ENCODE results near the gene SETBP1. TPM values are rescaled to one million over a fixed set of nuclear protein-coding genes. Genes with fewer than 3 reads are reported as not detected.

Gene SETBP1
- total and polyA plus RNA-seq, 2 of the 4 experiments (the other 2 are of a cell fraction): 0.19 to 0.36 TPM

GRCh38 chr18:45039376-45039775 is 358.7 kb downstream of the SETBP1 start:
- WGBS, 2 experiments (ENCODE audit: extremely low coverage in 2 of 2, insufficient read length in 1 of 2): no CpG with 5 or more reads among the region's 5 CpGs
- H3K27ac ChIP-seq (ENCODE audit: insufficient read depth, low read length): no peak overlapping the region
- H4K91ac ChIP-seq (ENCODE audit: insufficient read depth, low read depth, low read length): no peak overlapping the region
- H4K8ac ChIP-seq (ENCODE audit: low read depth in 2 of 2, low read length in 2 of 2): no peak overlapping the region
- H3K27me3 ChIP-seq (ENCODE audit: control insufficient read depth, insufficient read depth, low read length): peaks cover 5% of the 10 kb centered on the region
- H2BK15ac ChIP-seq (ENCODE audit: low read depth, low read length): no peak overlapping the region
- H3K4me1 ChIP-seq (ENCODE audit: control insufficient read depth, insufficient read depth, low read length): no peaks in the 10 kb centered on the region
- dilution Hi-C loops (cut with HindIII; ENCODE audit: low sequenced_read_pairs, unreplicated experiment): no loop called here
- no peak overlapping the region for H2BK20ac ChIP-seq (ENCODE audit: low read depth, low read length)
- CTCF ChIA-PET: interaction anchor here (0.6 kb wide), 1 partner anchor 55 kb away, joined by 7 read pairs; no protein-coding TSS in a partner anchor
- TF ChIP-seq CEBPB (IDR thresholded peaks at IDR 0.05; ENCODE audit: low read depth, low read length): no peak
- TF ChIP-seq USF2 (IDR thresholded peaks at IDR 0.05; ENCODE audit: low read depth, low read length): no peak
- TF ChIP-seq RCOR1 (IDR thresholded peaks at IDR 0.05; ENCODE audit: insufficient replicate concordance, low read length): no peak
- no peak for TF ChIP-seq CHD1 (IDR thresholded peaks at IDR 0.05; ENCODE audit: low read depth, low read length)
- no peak for TF ChIP-seq SMC3 (IDR thresholded peaks at IDR 0.05; ENCODE audit: low read depth, low read length)
- no peak for TF ChIP-seq CTCF (conservative IDR thresholded peaks at IDR 0.05; ENCODE audit: low read depth, low read length)
- no peak for TF ChIP-seq RAD21 (IDR thresholded peaks at IDR 0.05; ENCODE audit: low read length)
- no peak for TF ChIP-seq NFE2L2 (IDR thresholded peaks at IDR 0.05; ENCODE audit: low read depth, low read length)
- TF ChIP-seq MAFK (IDR thresholded peaks at IDR 0.05; ENCODE audit: low read depth, low read length): no peak
- TF ChIP-seq RFX5 (IDR thresholded peaks at IDR 0.05; ENCODE audit: low read depth, low read length): no peak
- TF ChIP-seq FOS (IDR thresholded peaks at IDR 0.05; ENCODE audit: low read depth, low read length): no peak
- no peak for TF ChIP-seq BHLHE40 (IDR thresholded peaks at IDR 0.05; ENCODE audit: low read depth, low read length)
- no peak for TF ChIP-seq MXI1 (IDR thresholded peaks at IDR 0.05; ENCODE audit: borderline replicate concordance, low read depth, low read length)
- no peak for TF ChIP-seq POLR2A (IDR thresholded peaks at IDR 0.05; ENCODE audit: low read depth, low read length)
- no peak for TF ChIP-seq MAZ (IDR thresholded peaks at IDR 0.05; ENCODE audit: borderline replicate concordance, low read depth, low read length)
- TF ChIP-seq ELK1 (IDR thresholded peaks at IDR 0.05; ENCODE audit: borderline replicate concordance, low read depth, low read length): no peak
- no peak overlapping the region for H4K5ac ChIP-seq (ENCODE audit: low read depth, low read length)
- H2BK5ac ChIP-seq (ENCODE audit: low read depth, low read length, poor library complexity, severe bottlenecking): no peak overlapping the region
- no peak overlapping the region for H3K4me2 ChIP-seq (ENCODE audit: low read depth, low read length)
- no peak overlapping the region for H2AFZ ChIP-seq (replicated peaks; ENCODE audit: low read length, poor library complexity)
- no peak overlapping the region for H3K14ac ChIP-seq (replicated peaks; ENCODE audit: low read depth, low read length)
- no peak overlapping the region for H2AK5ac ChIP-seq (ENCODE audit: low read depth, low read length)
- BruUV-seq (replicated peaks): no TSS peak
- H2BK120ac ChIP-seq (ENCODE audit: low read depth, low read length): no peak overlapping the region
- DNase-seq (no peak), ATAC-seq (ENCODE audit: low read depth) (no peak)
- no peak overlapping the region for H3K4me3 ChIP-seq (ENCODE audit: insufficient read depth, low read depth, low read length)
- H3K9me3 ChIP-seq (ENCODE audit: control insufficient read depth, insufficient read depth, low read length): no peaks in the 10 kb centered on the region
- H3K4ac ChIP-seq (ENCODE audit: low read depth, low read length): no peak overlapping the region
- intact Hi-C loops (cut with micrococcal nuclease): no loop called here
- no peaks in the 10 kb centered on the region for H3K9me1 ChIP-seq (ENCODE audit: insufficient read depth, low read length)
- H3K23ac ChIP-seq (ENCODE audit: low read depth, low read length): no peak overlapping the region
- no peaks in the 10 kb centered on the region for H4K20me1 ChIP-seq (ENCODE audit: insufficient read depth, low read length)
- H3K18ac ChIP-seq (ENCODE audit: low read depth, low read length): no peak overlapping the region
- H2AK9ac ChIP-seq (replicated peaks; ENCODE audit: low read depth, low read length, poor library complexity): no peak overlapping the region
- no peaks in the 10 kb centered on the region for H3K79me1 ChIP-seq (ENCODE audit: low read depth in 1 of 2, low read length in 2 of 2)
- H3K9ac ChIP-seq (ENCODE audit: low read depth, low read length): no peak overlapping the region
- POLR2A ChIA-PET (ENCODE audit: unreplicated experiment): no interaction called here
- in situ Hi-C loops (cut with MboI; ENCODE audit: low sequenced_read_pairs): no loop called here
- no peak overlapping the region for H3K56ac ChIP-seq (ENCODE audit: extremely low read depth, insufficient read depth, low read length)
- no peaks in the 10 kb centered on the region for H3K36me3 ChIP-seq (ENCODE audit: control insufficient read depth, insufficient read depth, low read length)

Data from IMR-90 (cell line).